Activated naive CD4-positive, alpha-beta T cell treated with anti-CD3 and anti-CD28 coated beads, Interleukin-2, amount 10 ng/mL, durations not matched to agents 7 days and 5 days (primary cell): Measurements from ENCODE around the gene BICD2.
"Not testable (repeated sequence)": the region's sequence is repeated elsewhere in the genome, so short reads cannot be mapped to it uniquely, and the experiment has no call there.

Experiments used
- CTCF ChIA-PET: fragments of 350-600 bp; sonication (Branson Sonifier 250); formaldehyde crosslinking; loops from one replicate; lab custom pipeline; 2021; ENCODE audit warnings: antibody characterized with exemption; lab: Charles Lee
- DNase-seq: peaks from one replicate; pipeline ENCODE4 v3.0.0-alpha.2; 2020
- H3K27ac Mint-ChIP-seq: one replicate; pipeline ENCODE4 v1.8.0; 2021; ENCODE audit warnings: mild to moderate bottlenecking, moderate library complexity, mixed read lengths
- H3K27me3 Mint-ChIP-seq: one replicate; pipeline ENCODE4 v1.8.0; 2021; ENCODE audit warnings: mild to moderate bottlenecking, mixed read lengths
- H3K36me3 Mint-ChIP-seq: one replicate; pipeline ENCODE4 v1.8.0; 2021; ENCODE audit warnings: mixed read lengths
- H3K4me1 Mint-ChIP-seq: one replicate; pipeline ENCODE4 v1.8.0; 2021; ENCODE audit warnings: mixed read lengths
- H3K4me3 Mint-ChIP-seq: one replicate; pipeline ENCODE4 v1.8.0; 2021; ENCODE audit warnings: mild to moderate bottlenecking, moderate library complexity, mixed read lengths
- H3K9me3 Mint-ChIP-seq: one replicate; pipeline ENCODE4 v1.8.0; 2021; ENCODE audit warnings: mixed read lengths

BICD2 gene

GRCh38 chr9:92764381-92764987 lies at the start of gene BICD2:
TSS of gene BICD2 (minus strand) at chr9:92764833. CDS start at chr9:92764744, 89 bp downstream.
- peak within 1 kb of the TSS; percentile 98 for H3K27ac Mint-ChIP-seq
- CTCF ChIA-PET: interaction anchor here (0.9 to 2.1 kb wide), 3 partner anchors 26 to 52 kb away, joined by 3 to 6 read pairs (median 6); no protein-coding TSS in a partner anchor
- peak within 1 kb of the TSS; percentile 95 for H3K4me3 Mint-ChIP-seq
- H3K9me3 Mint-ChIP-seq: no peaks in the 10 kb centered on the region
- peaks cover 12% of the 10 kb centered on the region for H3K27me3 Mint-ChIP-seq
- DNase-seq: no peak
- H3K36me3 Mint-ChIP-seq: no peaks in the 10 kb centered on the region
- H3K4me1 Mint-ChIP-seq: peaks cover 49% of the 10 kb centered on the region

GRCh38 chr9:92809629-92810326 lies 45.1 kb upstream of the BICD2 start:
- Mint-ChIP-seq H3K4me3 (peak overlapping the region; percentile 67), H3K27me3 (peaks cover 68% of the 10 kb centered on the region), H3K4me1 (peaks cover 19% of the 10 kb centered on the region)
- H3K9me3 Mint-ChIP-seq, H3K36me3 Mint-ChIP-seq, H3K27ac Mint-ChIP-seq, CTCF ChIA-PET: not testable (repeated sequence)
- DNase-seq: peak; percentile 35

GRCh38 chr9:92808726-92809451 lies 44.3 kb upstream of the BICD2 start:
- Mint-ChIP-seq H3K4me1 (peaks cover 19% of the 10 kb centered on the region), H3K9me3 (no peaks in the 10 kb centered on the region), H3K36me3 (no peaks in the 10 kb centered on the region), H3K27me3 (peaks cover 62% of the 10 kb centered on the region), H3K4me3 (peak overlapping the region; percentile 67), H3K27ac (no peak overlapping the region)
- peak; percentile 78 for DNase-seq
- CTCF ChIA-PET: interaction anchor here (2.0 kb wide), 1 partner anchor 17 kb away, joined by 6 read pairs; no protein-coding TSS in a partner anchor

- peaks cover 56% of the 10 kb centered on the region for H3K27me3 Mint-ChIP-seq
- CTCF ChIA-PET: interaction anchor here (1.0 to 2.0 kb wide), 2 partner anchors 16 to 305 kb away, joined by 3 to 6 read pairs; no protein-coding TSS in a partner anchor
- H3K4me1 Mint-ChIP-seq: peaks cover 19% of the 10 kb centered on the region
- H3K36me3 Mint-ChIP-seq: no peaks in the 10 kb centered on the region
- peak overlapping the region; percentile 32 for H3K4me3 Mint-ChIP-seq
- DNase-seq: peak; percentile 46
- H3K9me3 Mint-ChIP-seq: no peaks in the 10 kb centered on the region
- no peak overlapping the region for H3K27ac Mint-ChIP-seq
Observed at GRCh38 chr9:92807757-92808725, 43.4 kb upstream of the BICD2 start.

- Mint-ChIP-seq H3K27ac (no peak overlapping the region), H3K4me3 (no peak overlapping the region), H3K36me3 (no peaks in the 10 kb centered on the region), H3K4me1 (peaks cover 19% of the 10 kb centered on the region), H3K27me3 (peaks cover 51% of the 10 kb centered on the region), H3K9me3 (no peaks in the 10 kb centered on the region)
- no peak for DNase-seq
- CTCF ChIA-PET: interaction anchor here (1.0 to 2.0 kb wide), 2 partner anchors 15 to 304 kb away, joined by 3 to 6 read pairs; no protein-coding TSS in a partner anchor
Observed at GRCh38 chr9:92807031-92807756, 42.6 kb upstream of the BICD2 start.

- H3K4me3 Mint-ChIP-seq: no peak overlapping the region
- DNase-seq: no peak
Observed at GRCh38 chr9:92804727-92805126, 40.1 kb upstream of the BICD2 start.

GRCh38 chr9:92798358-92798757 lies 33.7 kb upstream of the BICD2 start:
- peaks cover 9% of the 10 kb centered on the region for H3K4me1 Mint-ChIP-seq
- H3K27ac Mint-ChIP-seq: no peak overlapping the region
- no peak overlapping the region for H3K4me3 Mint-ChIP-seq
- no peak for DNase-seq
- no peaks in the 10 kb centered on the region for H3K36me3 Mint-ChIP-seq
- no peaks in the 10 kb centered on the region for H3K9me3 Mint-ChIP-seq
- peaks cover 41% of the 10 kb centered on the region for H3K27me3 Mint-ChIP-seq
- CTCF ChIA-PET: interaction anchor here (0.6 kb wide), 1 partner anchor 799 kb away, joined by 3 read pairs; no protein-coding TSS in a partner anchor

More at GRCh38 chr9:92804727-92805126, 40.1 kb upstream of the BICD2 start:
- no peaks in the 10 kb centered on the region for H3K36me3 Mint-ChIP-seq
- peaks cover 42% of the 10 kb centered on the region for H3K27me3 Mint-ChIP-seq
- H3K27ac Mint-ChIP-seq: no peak overlapping the region
- CTCF ChIA-PET: no interaction called here
- peaks cover 20% of the 10 kb centered on the region for H3K4me1 Mint-ChIP-seq
- H3K9me3 Mint-ChIP-seq: no peaks in the 10 kb centered on the region

- DNase-seq, H3K4me1 Mint-ChIP-seq, H3K4me3 Mint-ChIP-seq, CTCF ChIA-PET, H3K36me3 Mint-ChIP-seq, H3K27ac Mint-ChIP-seq, H3K9me3 Mint-ChIP-seq: not testable (repeated sequence)
- peaks cover 41% of the 10 kb centered on the region for H3K27me3 Mint-ChIP-seq
Observed at GRCh38 chr9:92796337-92796804, 31.7 kb upstream of the BICD2 start.

GRCh38 chr9:92795598-92796336 lies 31.1 kb upstream of the BICD2 start:
- Mint-ChIP-seq H3K36me3 (no peaks in the 10 kb centered on the region), H3K27me3 (peaks cover 46% of the 10 kb centered on the region), H3K27ac (no peak overlapping the region), H3K4me1 (peaks cover 11% of the 10 kb centered on the region), H3K9me3 (no peaks in the 10 kb centered on the region), H3K4me3 (no peak overlapping the region)
- CTCF ChIA-PET: no interaction called here
- DNase-seq: no peak

- Mint-ChIP-seq H3K27ac (no peak overlapping the region), H3K4me1 (peaks cover 12% of the 10 kb centered on the region), H3K36me3 (no peaks in the 10 kb centered on the region), H3K9me3 (no peaks in the 10 kb centered on the region), H3K4me3 (no peak overlapping the region), H3K27me3 (peaks cover 47% of the 10 kb centered on the region)
- CTCF ChIA-PET: interaction anchor here (1.2 to 8.0 kb wide), 2 partner anchors 79 to 655 kb away, joined by 3 to 108 read pairs; no protein-coding TSS in a partner anchor
- no peak for DNase-seq
Observed at GRCh38 chr9:92795000-92795399, 30.4 kb upstream of the BICD2 start.

GRCh38 chr9:92794426-92794825 lies 29.8 kb upstream of the BICD2 start:
- Mint-ChIP-seq H3K9me3 (no peaks in the 10 kb centered on the region), H3K4me3 (no peak overlapping the region), H3K4me1 (peaks cover 7% of the 10 kb centered on the region), H3K36me3 (no peaks in the 10 kb centered on the region), H3K27me3 (peaks cover 46% of the 10 kb centered on the region), H3K27ac (no peak overlapping the region)
- CTCF ChIA-PET: interaction anchor here (1.2 to 8.0 kb wide), 2 partner anchors 79 to 654 kb away, joined by 3 to 108 read pairs; no protein-coding TSS in a partner anchor
- DNase-seq: no peak
